OCI-LY7 (cell line): ENCODE measurements around the gene OR5L1.

Experiments
- CTCF ChIP-seq: fragments of 200-600 bp; sonication (generic); conservative IDR thresholded peaks from 2 replicates; pipeline ENCODE4 v1.5.1; 2014; ENCODE audit warnings: mild to moderate bottlenecking, antibody characterized with exemption, low read length, moderate library complexity, mixed read lengths
- EZH2phosphoT487 ChIP-seq: fragments of 200-600 bp; sonication (generic); IDR thresholded peaks from 2 replicates; pipeline ENCODE4 v1.6.1; 2018; ENCODE audit warnings: low read depth, borderline replicate concordance, mild to moderate bottlenecking, mixed run types, antibody characterized with exemption, low read length, moderate library complexity, mixed read lengths

- no peak for TF ChIP-seq CTCF
- no peak for TF ChIP-seq EZH2phosphoT487
These were observed 4.9 kb upstream of the OR5L1 start for GRCh38 chr11:55806248-55806647.
